ENCODE measurements around the gene PAPPA2.
"Not testable (repeated sequence)": the region's sequence is repeated elsewhere in the genome, so short reads cannot be mapped to it uniquely, and the experiment has no call there.

PAPPA2 gene

DNA sequence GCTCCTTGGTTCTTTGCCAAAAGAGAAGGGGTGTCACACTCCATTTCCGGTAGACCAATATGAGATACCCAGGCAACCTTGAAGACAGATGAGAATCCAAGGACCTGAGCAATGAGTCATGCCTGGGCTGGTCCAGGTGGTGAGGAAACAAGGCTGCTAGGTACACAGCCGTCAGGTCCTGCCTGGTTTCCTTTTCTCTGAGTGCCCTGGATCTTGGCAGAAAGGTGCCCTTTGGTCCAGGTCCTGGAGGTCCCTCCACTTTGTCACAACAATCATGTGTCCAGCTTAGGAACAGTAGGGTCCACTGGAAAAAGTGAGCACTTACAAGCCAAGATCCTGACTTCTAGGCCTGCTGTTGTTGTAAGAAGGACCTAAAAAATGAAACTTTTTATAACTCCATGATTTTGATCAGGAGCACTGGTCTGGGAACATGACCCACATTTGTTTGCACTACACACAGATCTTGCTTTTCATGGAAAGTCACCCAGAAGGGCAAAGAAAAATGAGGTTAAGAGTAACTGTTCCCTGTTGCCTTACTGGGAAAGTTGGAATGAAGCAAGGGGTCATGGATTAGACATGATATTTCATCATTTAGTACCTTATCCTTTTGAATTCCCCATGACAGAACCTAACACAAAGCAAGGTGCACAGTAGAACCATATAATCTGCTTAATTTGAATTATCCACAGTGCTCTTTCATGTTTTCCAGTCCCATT, 94.7 kb downstream of the PAPPA2 start:
- Histone ChIP-seq H3K9me3 (ENCODE audit: control insufficient read depth, low read length) (no peaks in the 10 kb centered on the region), H3K27me3 (replicated peaks; ENCODE audit: control insufficient read depth, insufficient read depth, low read length) (peaks cover 29% of the 10 kb centered on the region), H3K4me1 (ENCODE audit: control insufficient read depth, insufficient read depth, low read length) (peaks cover 44% of the 10 kb centered on the region), H3K36me3 (ENCODE audit: control insufficient read depth, insufficient read depth, low read length, severe bottlenecking) (no peaks in the 10 kb centered on the region), H3K4me3 (ENCODE audit: low read length) (no peak overlapping the region), H3K9ac (ENCODE audit: low read length) (no peak overlapping the region)
- DNase-seq (ENCODE audit: low read depth): no peak

DNA sequence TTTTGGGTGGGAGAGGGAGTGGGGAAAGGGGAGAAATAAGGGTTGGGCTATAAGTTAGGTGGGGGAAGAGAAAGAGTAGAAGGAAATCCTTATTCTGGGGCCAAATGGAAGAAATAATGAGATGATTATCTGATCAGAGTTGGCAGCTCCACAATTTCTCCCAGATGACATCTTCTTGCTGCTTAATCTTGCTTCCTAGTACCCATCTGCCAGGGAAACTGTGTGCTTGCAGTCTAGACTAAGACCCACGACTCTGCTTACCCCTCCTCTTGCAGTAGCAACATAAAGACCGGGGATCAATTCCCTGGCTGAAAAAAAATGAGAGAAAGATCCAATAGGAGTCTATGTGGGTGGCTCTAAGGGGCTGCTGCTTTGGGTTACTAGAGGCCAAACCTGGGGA, 95.6 kb downstream of the PAPPA2 start:
- peaks cover 43% of the 10 kb centered on the region for H3K4me1 ChIP-seq (ENCODE audit: control insufficient read depth, insufficient read depth, low read length)
- no peak for DNase-seq (ENCODE audit: low read depth)
- peaks cover 25% of the 10 kb centered on the region for H3K27me3 ChIP-seq (replicated peaks; ENCODE audit: control insufficient read depth, insufficient read depth, low read length)
- no peak overlapping the region for H3K9ac ChIP-seq (ENCODE audit: low read length)
- no peak overlapping the region for H3K4me3 ChIP-seq (ENCODE audit: low read length)
- H3K9me3 ChIP-seq (ENCODE audit: control insufficient read depth, low read length): no peaks in the 10 kb centered on the region
- no peaks in the 10 kb centered on the region for H3K36me3 ChIP-seq (ENCODE audit: control insufficient read depth, insufficient read depth, low read length, severe bottlenecking)

DNA sequence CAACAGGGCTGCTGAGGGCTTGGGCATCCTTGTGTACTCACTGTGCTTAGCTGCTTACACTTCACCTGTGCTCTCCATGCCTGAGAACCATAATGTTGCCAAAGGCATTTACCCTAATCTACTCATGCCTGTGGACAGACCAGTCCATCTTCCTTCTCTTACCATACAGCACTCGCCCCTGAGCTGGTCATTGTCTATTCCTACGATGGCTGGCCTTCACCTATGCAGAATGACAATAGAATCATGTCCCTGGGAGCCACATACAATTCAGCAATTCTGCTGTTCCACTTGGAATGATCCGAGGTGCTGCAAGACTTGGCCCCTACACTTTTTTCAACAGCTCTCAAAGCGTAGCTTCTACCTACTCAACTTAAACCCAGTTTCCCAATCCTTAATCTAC, 96.5 kb downstream of the PAPPA2 start:
- H3K4me1 ChIP-seq (ENCODE audit: control insufficient read depth, insufficient read depth, low read length): peaks cover 43% of the 10 kb centered on the region
- H3K9ac ChIP-seq (ENCODE audit: low read length): peak overlapping the region; percentile 16
- no peaks in the 10 kb centered on the region for H3K36me3 ChIP-seq (ENCODE audit: control insufficient read depth, insufficient read depth, low read length, severe bottlenecking)
- no peak overlapping the region for H3K4me3 ChIP-seq (ENCODE audit: low read length)
- no peaks in the 10 kb centered on the region for H3K9me3 ChIP-seq (ENCODE audit: control insufficient read depth, low read length)
- peaks cover 15% of the 10 kb centered on the region for H3K27me3 ChIP-seq (replicated peaks; ENCODE audit: control insufficient read depth, insufficient read depth, low read length)
- no peak for DNase-seq (ENCODE audit: low read depth)

DNA sequence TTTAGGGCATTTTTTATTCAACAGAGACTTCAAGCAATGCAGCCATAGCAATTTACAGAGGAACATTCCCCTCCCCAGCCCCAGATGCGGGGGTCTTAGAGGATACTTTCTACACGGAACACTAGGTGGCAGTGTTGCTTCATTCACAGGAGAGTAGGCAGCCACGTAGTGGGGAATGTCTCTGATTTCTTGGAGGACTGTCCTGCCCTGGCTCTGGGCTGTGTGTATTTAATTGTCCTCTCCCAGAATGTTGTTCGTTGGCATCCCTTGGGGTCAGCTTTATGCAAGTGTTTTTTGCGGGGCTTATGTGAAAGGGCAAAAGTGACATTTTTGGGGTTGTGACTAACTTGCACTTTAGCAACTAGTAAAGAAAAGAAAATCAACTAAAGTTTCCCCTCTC, 96.9 kb downstream of the PAPPA2 start:
- peak; percentile 87 for DNase-seq (ENCODE audit: low read depth)
- H3K36me3 ChIP-seq (ENCODE audit: control insufficient read depth, insufficient read depth, low read length, severe bottlenecking): no peaks in the 10 kb centered on the region
- H3K4me1 ChIP-seq (ENCODE audit: control insufficient read depth, insufficient read depth, low read length): peaks cover 47% of the 10 kb centered on the region
- no peak overlapping the region for H3K4me3 ChIP-seq (ENCODE audit: low read length)
- H3K27me3 ChIP-seq (replicated peaks; ENCODE audit: control insufficient read depth, insufficient read depth, low read length): peaks cover 14% of the 10 kb centered on the region
- peak overlapping the region; percentile 73 for H3K9ac ChIP-seq (ENCODE audit: low read length)
- H3K9me3 ChIP-seq (ENCODE audit: control insufficient read depth, low read length): no peaks in the 10 kb centered on the region

DNA sequence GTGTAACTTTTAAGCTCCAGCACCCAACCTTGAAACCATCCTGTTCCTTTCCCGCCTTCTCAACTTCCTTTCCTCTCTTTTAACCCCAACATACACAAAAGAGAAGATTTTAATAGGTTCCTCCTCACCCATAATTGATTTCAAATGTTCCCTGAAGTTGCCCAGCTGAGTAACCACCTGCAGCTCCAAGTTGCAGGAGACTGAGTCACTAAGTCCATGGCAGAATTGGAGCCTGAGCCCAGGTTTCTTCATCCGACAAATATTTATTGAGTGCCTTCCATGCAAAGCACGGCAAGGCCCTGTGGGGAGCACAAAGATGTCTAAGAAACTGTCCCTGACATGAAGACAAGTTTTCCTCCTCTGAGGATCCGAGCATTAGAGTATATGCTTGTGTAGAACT, 97.7 kb downstream of the PAPPA2 start:
- Histone ChIP-seq H3K27me3 (replicated peaks; ENCODE audit: control insufficient read depth, insufficient read depth, low read length) (peaks cover 8% of the 10 kb centered on the region), H3K9me3 (ENCODE audit: control insufficient read depth, low read length) (no peaks in the 10 kb centered on the region), H3K4me3 (ENCODE audit: low read length) (peak overlapping the region; percentile 49), H3K9ac (ENCODE audit: low read length) (peak overlapping the region; percentile 73), H3K4me1 (ENCODE audit: control insufficient read depth, insufficient read depth, low read length) (peaks cover 55% of the 10 kb centered on the region), H3K36me3 (ENCODE audit: control insufficient read depth, insufficient read depth, low read length, severe bottlenecking) (no peaks in the 10 kb centered on the region)
- peak; percentile 22 for DNase-seq (ENCODE audit: low read depth)

DNA sequence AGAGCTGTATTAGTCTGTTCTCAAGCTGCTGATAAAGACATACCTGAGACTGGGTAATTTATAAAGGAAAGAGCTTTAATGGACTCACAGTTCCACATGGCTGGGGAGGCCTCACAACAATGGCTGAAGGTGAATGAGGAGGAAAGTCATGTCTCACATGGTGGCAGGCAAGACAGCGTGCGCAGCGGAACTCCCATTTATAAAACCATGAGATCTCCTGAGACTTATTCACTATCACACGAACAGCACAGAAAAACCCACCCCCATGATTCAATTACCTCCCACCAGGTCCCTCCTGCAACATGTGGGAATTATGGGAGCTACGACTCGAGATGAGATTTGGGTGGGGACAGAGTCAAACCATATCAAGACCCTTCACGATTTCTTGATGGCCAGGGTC, 98.8 kb downstream of the PAPPA2 start:
- H3K36me3 ChIP-seq (ENCODE audit: control insufficient read depth, insufficient read depth, low read length, severe bottlenecking); H3K4me3 ChIP-seq (ENCODE audit: low read length); H3K9me3 ChIP-seq (ENCODE audit: control insufficient read depth, low read length); DNase-seq (ENCODE audit: low read depth); H3K27me3 ChIP-seq (replicated peaks; ENCODE audit: control insufficient read depth, insufficient read depth, low read length): not testable (repeated sequence)
- Histone ChIP-seq H3K4me1 (ENCODE audit: control insufficient read depth, insufficient read depth, low read length) (peaks cover 66% of the 10 kb centered on the region), H3K9ac (ENCODE audit: low read length) (peak overlapping the region; percentile 12)

DNA sequence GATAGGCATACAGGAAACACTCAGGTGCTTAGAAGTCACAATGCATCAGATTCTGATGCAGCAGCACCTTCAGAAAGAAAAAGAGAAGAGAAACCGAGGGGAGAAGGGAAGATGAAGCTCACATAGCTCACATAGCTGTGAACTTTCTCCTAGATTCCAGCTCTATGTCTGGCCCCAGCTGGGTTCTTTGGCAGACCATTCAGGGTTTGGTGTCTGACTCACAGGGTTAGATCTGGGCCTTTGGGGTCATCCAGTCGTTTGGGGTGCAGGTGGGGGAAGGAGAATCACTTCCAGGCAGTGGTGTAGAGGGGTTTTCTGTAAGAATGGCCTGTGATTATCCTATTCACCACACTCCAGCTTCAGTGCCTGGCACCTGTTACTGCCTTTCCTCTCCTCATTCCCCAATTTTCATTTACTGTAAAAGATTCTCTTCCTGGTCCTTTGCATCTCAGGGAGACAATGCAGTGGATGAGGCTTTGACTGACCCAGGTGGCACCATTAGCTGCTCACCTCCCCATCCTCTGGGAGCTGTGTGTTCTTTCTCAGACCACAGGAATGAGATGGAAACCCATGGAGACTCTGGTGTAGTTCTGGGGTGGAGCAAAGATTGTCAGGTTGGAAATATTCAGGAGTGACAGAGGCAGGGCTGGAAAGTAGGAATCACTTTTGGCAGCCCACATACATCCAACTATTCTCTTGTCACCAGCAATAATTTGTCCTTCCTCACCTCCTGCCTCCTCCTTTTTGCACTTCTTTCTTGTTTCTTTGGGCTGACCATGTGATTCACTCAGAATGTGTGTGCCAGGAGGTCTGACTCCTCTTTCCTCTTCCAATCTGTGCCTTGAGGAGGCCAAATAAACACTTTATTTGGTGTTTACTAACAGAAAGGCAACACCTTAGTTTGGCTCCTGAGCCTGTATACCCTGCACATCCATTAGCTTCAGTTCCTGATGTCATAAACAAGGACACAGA, 103.3 kb downstream of the PAPPA2 start:
- H3K4me3 ChIP-seq (ENCODE audit: low read length): peak overlapping the region; percentile 12
- H3K9ac ChIP-seq (ENCODE audit: low read length): peak overlapping the region; percentile 53
- H3K4me1 ChIP-seq (ENCODE audit: control insufficient read depth, insufficient read depth, low read length): peaks cover 48% of the 10 kb centered on the region
- no peaks in the 10 kb centered on the region for H3K36me3 ChIP-seq (ENCODE audit: control insufficient read depth, insufficient read depth, low read length, severe bottlenecking)
- DNase-seq (ENCODE audit: low read depth): peak; percentile 17
- no peaks in the 10 kb centered on the region for H3K27me3 ChIP-seq (replicated peaks; ENCODE audit: control insufficient read depth, insufficient read depth, low read length)
- H3K9me3 ChIP-seq (ENCODE audit: control insufficient read depth, low read length): no peaks in the 10 kb centered on the region

DNA sequence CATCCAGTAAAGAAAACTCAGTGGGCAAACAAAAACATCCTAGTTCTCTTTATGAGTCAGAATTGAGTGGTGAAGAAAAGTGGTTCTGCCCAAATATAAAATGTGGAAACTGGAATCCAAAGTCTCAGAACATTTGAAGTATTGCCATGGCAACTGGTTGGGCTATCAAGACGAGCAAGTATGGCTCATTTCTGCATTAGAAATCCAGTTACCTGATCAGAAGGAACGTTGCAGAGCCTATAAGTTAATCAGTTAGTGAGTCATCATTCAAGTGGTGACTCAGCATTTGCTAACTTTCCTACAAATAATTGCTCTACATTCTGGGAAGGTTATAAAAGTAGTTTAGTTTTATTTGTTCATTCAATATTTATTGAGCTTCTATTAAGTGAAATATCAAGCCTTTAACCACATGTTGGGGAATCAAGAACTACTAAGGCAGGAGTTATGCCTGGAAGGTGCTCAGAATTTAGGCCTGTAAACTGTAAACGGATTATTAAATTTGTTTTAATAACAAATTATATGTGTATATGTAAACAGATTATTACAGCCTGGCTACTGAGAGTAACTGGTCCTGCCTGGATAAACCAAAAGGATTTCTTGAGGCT, 104.3 kb downstream of the PAPPA2 start:
- Histone ChIP-seq H3K4me3 (ENCODE audit: low read length) (peak overlapping the region; percentile 12), H3K9me3 (ENCODE audit: control insufficient read depth, low read length) (no peaks in the 10 kb centered on the region), H3K36me3 (ENCODE audit: control insufficient read depth, insufficient read depth, low read length, severe bottlenecking) (no peaks in the 10 kb centered on the region), H3K27me3 (replicated peaks; ENCODE audit: control insufficient read depth, insufficient read depth, low read length) (no peaks in the 10 kb centered on the region), H3K4me1 (ENCODE audit: control insufficient read depth, insufficient read depth, low read length) (peaks cover 41% of the 10 kb centered on the region), H3K9ac (ENCODE audit: low read length) (peak overlapping the region; percentile 53)
- DNase-seq (ENCODE audit: low read depth): peak; percentile 42

DNA sequence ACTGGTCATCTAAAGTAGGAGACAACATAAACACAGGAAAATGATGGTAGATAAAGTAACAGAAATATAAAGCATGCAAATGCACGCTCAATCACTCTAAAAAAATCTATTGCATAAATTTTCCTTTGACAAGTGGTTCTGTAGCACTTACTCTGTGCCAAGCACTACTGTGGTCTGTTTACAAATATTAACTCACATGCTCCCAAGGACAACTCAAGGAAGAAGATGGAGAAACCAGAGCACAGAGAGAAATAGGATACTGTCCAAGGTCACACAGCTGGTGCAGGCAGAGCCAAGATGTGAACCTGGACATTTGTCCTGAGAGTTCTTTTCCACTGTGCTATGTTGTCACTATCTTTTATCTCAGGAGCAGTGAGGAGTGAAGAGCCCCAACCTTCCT, 105.2 kb downstream of the PAPPA2 start:
- no peak overlapping the region for H3K9ac ChIP-seq (ENCODE audit: low read length)
- H3K36me3 ChIP-seq (ENCODE audit: control insufficient read depth, insufficient read depth, low read length, severe bottlenecking): no peaks in the 10 kb centered on the region
- H3K4me3 ChIP-seq (ENCODE audit: low read length): no peak overlapping the region
- H3K4me1 ChIP-seq (ENCODE audit: control insufficient read depth, insufficient read depth, low read length): peaks cover 41% of the 10 kb centered on the region
- H3K27me3 ChIP-seq (replicated peaks; ENCODE audit: control insufficient read depth, insufficient read depth, low read length): no peaks in the 10 kb centered on the region
- no peak for DNase-seq (ENCODE audit: low read depth)
- H3K9me3 ChIP-seq (ENCODE audit: control insufficient read depth, low read length): no peaks in the 10 kb centered on the region

DNA sequence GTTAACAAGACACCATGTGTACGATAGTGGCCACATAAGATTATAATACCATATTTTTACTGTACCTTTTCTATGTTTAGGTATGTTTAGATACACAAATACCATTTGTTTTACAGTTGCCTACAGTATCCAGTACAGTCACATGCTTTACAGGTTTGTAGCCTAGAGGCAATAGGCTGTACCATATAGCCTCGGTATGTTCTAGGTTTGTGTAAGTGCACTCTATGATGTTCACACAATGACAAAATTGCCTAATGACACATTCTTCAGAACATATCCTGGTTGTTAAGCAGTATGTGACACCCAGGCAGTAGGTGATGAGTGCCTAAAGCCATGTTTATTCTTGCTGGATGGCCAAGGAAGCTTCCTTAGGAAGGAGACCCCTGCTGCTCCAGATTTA, 111.8 kb downstream of the PAPPA2 start:
- no peak overlapping the region for H3K4me3 ChIP-seq (ENCODE audit: low read length)
- H3K27me3 ChIP-seq (replicated peaks; ENCODE audit: control insufficient read depth, insufficient read depth, low read length): no peaks in the 10 kb centered on the region
- no peaks in the 10 kb centered on the region for H3K9me3 ChIP-seq (ENCODE audit: control insufficient read depth, low read length)
- DNase-seq (ENCODE audit: low read depth): no peak
- H3K9ac ChIP-seq (ENCODE audit: low read length): no peak overlapping the region
- no peaks in the 10 kb centered on the region for H3K36me3 ChIP-seq (ENCODE audit: control insufficient read depth, insufficient read depth, low read length, severe bottlenecking)
- H3K4me1 ChIP-seq (ENCODE audit: control insufficient read depth, insufficient read depth, low read length): peaks cover 30% of the 10 kb centered on the region

DNA sequence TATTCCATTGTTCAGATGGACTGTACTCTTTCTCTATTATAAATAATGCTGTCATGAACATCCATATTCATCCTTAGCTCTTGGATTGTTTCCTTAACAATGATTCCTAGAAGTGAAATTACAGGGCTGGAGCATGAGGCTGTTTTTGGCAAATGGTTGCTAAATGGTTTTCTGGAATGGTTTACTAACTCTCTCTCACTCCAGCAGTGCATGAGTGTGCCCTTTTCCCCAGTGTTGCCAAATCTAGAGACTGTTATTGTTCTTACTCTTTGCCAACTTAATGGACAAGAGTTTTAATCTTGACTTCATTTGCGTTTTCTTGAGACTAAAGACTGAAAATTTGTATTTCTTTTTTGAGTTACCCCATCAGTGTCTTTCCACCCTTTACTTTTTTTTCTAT, 113.0 kb downstream of the PAPPA2 start:
- no peak for DNase-seq (ENCODE audit: low read depth)
- Histone ChIP-seq H3K9me3 (ENCODE audit: control insufficient read depth, low read length) (no peaks in the 10 kb centered on the region), H3K9ac (ENCODE audit: low read length) (peak overlapping the region; percentile 10), H3K36me3 (ENCODE audit: control insufficient read depth, insufficient read depth, low read length, severe bottlenecking) (no peaks in the 10 kb centered on the region), H3K4me1 (ENCODE audit: control insufficient read depth, insufficient read depth, low read length) (peaks cover 30% of the 10 kb centered on the region), H3K4me3 (ENCODE audit: low read length) (no peak overlapping the region), H3K27me3 (replicated peaks; ENCODE audit: control insufficient read depth, insufficient read depth, low read length) (no peaks in the 10 kb centered on the region)

Data from adipocyte (in vitro differentiated cells).